ENCODE data around the gene BMP4.

DNA sequence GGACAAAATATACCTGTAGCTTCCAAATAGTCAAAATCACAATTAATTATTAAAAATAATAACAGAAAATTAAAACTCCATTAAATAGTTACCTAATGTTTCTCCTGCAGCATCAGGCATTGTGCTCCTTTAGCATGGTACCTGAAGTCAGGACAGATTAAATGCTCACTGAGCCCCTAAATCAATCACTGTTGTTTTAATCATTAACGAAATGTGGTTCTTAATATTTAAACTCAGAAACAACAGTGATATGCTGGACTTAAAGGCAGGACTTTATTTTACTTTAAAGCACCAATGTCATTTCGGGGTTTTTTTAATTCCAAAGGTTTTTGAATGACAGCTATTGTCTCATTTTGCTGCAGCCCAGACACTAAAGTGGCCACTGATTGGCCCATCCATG, 2.0 kb upstream of the BMP4 start:
- no peak for TF ChIP-seq RAD21 (IDR thresholded peaks at IDR 0.05; ENCODE audit: insufficient read depth, low read depth, low read length)
- TF ChIP-seq, protein P1, sequence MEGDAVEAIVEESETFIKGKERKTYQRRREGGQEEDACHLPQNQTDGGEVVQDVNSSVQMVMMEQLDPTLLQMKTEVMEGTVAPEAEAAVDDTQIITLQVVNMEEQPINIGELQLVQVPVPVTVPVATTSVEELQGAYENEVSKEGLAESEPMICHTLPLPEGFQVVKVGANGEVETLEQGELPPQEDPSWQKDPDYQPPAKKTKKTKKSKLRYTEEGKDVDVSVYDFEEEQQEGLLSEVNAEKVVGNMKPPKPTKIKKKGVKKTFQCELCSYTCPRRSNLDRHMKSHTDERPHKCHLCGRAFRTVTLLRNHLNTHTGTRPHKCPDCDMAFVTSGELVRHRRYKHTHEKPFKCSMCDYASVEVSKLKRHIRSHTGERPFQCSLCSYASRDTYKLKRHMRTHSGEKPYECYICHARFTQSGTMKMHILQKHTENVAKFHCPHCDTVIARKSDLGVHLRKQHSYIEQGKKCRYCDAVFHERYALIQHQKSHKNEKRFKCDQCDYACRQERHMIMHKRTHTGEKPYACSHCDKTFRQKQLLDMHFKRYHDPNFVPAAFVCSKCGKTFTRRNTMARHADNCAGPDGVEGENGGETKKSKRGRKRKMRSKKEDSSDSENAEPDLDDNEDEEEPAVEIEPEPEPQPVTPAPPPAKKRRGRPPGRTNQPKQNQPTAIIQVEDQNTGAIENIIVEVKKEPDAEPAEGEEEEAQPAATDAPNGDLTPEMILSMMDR (IDR thresholded peaks at IDR 0.05 in 2 of 3, conservative IDR thresholded peaks at IDR 0.05 in 1 of 3; ENCODE audit: control insufficient read depth in 2 of 3, extremely low read depth in 1 of 3, insufficient read depth in 1 of 3, low read depth in 3 of 3, low read length in 3 of 3): no peak
- no peak for TF ChIP-seq CBX5 (IDR thresholded peaks at IDR 0.05; ENCODE audit: low read depth)
- no peak for TF ChIP-seq POLR2A (IDR thresholded peaks at IDR 0.05; ENCODE audit: low read depth, low read length)
- TF ChIP-seq, protein P2, sequence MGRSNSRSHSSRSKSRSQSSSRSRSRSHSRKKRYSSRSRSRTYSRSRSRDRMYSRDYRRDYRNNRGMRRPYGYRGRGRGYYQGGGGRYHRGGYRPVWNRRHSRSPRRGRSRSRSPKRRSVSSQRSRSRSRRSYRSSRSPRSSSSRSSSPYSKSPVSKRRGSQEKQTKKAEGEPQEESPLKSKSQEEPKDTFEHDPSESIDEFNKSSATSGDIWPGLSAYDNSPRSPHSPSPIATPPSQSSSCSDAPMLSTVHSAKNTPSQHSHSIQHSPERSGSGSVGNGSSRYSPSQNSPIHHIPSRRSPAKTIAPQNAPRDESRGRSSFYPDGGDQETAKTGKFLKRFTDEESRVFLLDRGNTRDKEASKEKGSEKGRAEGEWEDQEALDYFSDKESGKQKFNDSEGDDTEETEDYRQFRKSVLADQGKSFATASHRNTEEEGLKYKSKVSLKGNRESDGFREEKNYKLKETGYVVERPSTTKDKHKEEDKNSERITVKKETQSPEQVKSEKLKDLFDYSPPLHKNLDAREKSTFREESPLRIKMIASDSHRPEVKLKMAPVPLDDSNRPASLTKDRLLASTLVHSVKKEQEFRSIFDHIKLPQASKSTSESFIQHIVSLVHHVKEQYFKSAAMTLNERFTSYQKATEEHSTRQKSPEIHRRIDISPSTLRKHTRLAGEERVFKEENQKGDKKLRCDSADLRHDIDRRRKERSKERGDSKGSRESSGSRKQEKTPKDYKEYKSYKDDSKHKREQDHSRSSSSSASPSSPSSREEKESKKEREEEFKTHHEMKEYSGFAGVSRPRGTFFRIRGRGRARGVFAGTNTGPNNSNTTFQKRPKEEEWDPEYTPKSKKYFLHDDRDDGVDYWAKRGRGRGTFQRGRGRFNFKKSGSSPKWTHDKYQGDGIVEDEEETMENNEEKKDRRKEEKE (IDR thresholded peaks at IDR 0.05): no peak
- TF ChIP-seq, protein P3, sequence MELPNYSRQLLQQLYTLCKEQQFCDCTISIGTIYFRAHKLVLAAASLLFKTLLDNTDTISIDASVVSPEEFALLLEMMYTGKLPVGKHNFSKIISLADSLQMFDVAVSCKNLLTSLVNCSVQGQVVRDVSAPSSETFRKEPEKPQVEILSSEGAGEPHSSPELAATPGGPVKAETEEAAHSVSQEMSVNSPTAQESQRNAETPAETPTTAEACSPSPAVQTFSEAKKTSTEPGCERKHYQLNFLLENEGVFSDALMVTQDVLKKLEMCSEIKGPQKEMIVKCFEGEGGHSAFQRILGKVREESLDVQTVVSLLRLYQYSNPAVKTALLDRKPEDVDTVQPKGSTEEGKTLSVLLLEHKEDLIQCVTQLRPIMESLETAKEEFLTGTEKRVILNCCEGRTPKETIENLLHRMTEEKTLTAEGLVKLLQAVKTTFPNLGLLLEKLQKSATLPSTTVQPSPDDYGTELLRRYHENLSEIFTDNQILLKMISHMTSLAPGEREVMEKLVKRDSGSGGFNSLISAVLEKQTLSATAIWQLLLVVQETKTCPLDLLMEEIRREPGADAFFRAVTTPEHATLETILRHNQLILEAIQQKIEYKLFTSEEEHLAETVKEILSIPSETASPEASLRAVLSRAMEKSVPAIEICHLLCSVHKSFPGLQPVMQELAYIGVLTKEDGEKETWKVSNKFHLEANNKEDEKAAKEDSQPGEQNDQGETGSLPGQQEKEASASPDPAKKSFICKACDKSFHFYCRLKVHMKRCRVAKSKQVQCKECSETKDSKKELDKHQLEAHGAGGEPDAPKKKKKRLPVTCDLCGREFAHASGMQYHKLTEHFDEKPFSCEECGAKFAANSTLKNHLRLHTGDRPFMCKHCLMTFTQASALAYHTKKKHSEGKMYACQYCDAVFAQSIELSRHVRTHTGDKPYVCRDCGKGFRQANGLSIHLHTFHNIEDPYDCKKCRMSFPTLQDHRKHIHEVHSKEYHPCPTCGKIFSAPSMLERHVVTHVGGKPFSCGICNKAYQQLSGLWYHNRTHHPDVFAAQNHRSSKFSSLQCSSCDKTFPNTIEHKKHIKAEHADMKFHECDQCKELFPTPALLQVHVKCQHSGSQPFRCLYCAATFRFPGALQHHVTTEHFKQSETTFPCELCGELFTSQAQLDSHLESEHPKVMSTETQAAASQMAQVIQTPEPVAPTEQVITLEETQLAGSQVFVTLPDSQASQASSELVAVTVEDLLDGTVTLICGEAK (IDR thresholded peaks at IDR 0.05; ENCODE audit: borderline replicate concordance): no peak
- TF ChIP-seq EZH2 (IDR thresholded peaks at IDR 0.05; ENCODE audit: borderline replicate concordance, control insufficient read depth, low read depth, low read length): no peak
- TF ChIP-seq, protein P4, sequence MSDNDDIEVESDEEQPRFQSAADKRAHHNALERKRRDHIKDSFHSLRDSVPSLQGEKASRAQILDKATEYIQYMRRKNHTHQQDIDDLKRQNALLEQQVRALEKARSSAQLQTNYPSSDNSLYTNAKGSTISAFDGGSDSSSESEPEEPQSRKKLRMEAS (IDR thresholded peaks at IDR 0.05; ENCODE audit: low read depth, low read length): no peak
- TF ChIP-seq, protein P5, sequence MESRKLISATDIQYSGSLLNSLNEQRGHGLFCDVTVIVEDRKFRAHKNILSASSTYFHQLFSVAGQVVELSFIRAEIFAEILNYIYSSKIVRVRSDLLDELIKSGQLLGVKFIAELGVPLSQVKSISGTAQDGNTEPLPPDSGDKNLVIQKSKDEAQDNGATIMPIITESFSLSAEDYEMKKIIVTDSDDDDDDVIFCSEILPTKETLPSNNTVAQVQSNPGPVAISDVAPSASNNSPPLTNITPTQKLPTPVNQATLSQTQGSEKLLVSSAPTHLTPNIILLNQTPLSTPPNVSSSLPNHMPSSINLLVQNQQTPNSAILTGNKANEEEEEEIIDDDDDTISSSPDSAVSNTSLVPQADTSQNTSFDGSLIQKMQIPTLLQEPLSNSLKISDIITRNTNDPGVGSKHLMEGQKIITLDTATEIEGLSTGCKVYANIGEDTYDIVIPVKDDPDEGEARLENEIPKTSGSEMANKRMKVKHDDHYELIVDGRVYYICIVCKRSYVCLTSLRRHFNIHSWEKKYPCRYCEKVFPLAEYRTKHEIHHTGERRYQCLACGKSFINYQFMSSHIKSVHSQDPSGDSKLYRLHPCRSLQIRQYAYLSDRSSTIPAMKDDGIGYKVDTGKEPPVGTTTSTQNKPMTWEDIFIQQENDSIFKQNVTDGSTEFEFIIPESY (IDR thresholded peaks at IDR 0.05): no peak
- TF ChIP-seq POLR2AphosphoS2 (IDR thresholded peaks at IDR 0.05; ENCODE audit: low read depth, low read length): no peak
- TF ChIP-seq SMARCA5 (IDR thresholded peaks at IDR 0.05): no peak
- TF ChIP-seq SMC3 (IDR thresholded peaks at IDR 0.05; ENCODE audit: borderline replicate concordance, low read length): no peak

Measured in GM12878 (cell line).